ENCODE measurements around the gene NGEF. TPM values are rescaled to one million over a fixed set of nuclear protein-coding genes. Genes with fewer than 3 reads are reported as not detected.

NGEF gene
- total RNA-seq, 1 donor from 2014 or later, result 6.1 TPM

DNA sequence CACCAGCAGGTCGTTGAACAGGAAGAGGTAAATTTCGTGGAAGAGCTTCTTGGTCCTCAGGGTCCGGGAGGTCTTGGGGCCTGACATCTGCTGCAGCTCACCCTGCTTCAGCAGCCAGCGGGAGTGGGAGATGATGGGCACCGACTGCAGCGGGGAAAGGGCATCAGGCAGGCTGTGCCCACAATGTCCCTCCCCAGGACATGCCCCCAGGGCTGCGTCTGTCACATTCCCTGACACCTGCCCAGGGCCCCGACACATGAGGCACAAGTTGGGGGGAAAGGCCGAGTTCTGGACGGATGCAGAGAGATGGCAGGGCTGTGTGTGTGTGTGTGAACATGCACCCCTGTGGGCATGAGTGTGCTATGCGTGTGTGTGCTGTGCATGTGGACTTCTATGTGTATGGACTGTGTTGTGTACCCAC, 129.0 kb downstream of the NGEF start:
- no peak for ATAC-seq

- ATAC-seq, result no peak
These were observed 129.8 kb downstream of the NGEF start for GRCh38 chr2:232883116-232883721.

- no peak for ATAC-seq
These were observed 130.4 kb downstream of the NGEF start for GRCh38 chr2:232882505-232883115.

DNA sequence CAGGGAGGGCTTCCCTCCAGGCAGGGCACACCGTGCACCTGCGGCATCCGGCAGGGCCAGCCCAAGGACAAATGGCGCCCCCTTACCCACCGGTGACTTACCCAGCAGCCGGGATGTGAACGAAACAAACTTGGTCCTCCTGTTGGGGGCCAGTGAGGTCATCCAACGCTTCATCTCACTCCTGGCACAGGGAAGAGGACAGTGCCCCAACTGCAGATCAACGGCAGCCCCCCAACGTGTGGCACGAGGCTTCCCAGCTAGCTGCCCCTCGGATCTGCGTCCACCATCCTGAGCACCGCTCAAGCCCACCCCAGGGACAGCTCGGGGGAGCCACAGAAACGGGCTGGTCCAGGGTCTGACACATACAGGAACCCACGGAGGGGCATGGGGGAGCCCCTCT, 131.0 kb downstream of the NGEF start:
- no peak for ATAC-seq

GRCh38 chr2:232880764-232881351, 132.2 kb downstream of the NGEF start:
- ATAC-seq, result no peak

DNA sequence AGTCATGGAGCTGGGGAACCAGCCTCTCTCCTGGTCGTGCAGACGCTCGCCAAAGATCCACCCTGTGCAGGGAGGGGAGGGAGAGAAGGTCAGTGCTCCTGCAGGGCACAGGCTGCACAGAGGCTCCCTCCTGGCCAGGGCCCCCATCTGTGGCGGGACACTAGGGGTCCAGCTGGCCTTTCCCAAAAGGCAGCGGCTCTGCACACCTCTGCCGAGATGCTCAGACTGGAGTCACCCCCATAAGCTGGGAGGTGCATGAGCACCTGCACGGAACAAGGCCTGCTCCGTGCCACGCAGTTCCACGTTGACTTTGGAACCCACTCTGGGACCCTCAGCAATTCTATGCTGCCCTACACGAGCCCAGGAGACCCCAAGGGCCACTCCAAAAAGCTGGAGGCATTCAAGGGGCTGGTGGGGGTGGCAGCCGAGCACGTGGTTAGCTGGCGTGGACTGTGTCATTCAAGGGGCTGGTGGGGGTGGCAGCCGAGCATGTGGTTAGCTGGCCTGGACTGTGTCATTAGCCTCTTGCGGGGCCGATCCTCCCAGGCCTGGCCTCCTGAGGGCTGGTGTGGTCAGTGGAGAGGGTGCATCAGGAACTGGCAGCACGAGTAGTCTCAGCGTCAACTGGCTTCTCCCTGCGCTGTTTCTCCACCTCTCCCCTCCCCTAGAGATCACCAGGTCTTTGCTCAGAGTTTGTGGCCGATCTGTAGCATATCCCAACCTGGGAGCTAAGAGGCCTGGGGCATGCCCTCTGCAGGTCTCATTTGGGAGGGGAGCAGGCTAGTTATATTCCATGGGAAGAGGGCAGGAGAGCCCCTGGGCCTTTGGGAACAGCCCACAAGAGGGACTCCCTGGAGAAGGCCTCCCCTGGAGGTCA, 133.2 kb downstream of the NGEF start:
- ATAC-seq, result no peak

GRCh38 chr2:232878855-232879617, 134.0 kb downstream of the NGEF start:
- no peak for ATAC-seq

DNA sequence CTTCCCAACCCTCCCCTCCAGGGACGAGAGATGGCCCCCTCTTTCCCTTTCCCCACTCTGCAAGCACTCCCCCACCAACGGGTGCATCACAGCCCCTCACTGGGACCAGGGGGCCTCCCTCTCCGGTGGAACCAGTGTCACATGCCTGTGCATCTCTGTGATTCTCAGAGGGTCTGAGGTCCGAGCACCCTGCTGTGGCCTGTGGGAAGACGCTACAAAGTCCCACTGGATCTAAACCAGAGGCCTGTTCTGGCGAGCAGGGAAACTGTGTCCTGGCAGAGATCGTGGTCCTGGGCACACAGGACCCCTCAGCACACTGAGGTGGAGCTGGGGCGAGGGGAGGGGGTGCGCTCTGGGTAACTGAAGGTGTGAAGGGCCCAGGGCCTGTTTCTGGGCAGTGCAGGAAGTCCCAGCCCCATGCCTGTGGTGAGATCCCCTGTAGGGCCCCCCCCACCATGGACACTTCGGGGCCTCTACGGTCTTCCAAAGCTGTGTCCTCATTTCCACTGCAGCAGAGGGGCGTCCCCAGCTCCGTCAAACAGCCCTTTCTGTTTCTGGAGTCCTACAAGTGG, 135.0 kb downstream of the NGEF start:
- no peak for ATAC-seq

GRCh38 chr2:232876978-232877441, 136.0 kb downstream of the NGEF start:
- ATAC-seq, result no peak

DNA sequence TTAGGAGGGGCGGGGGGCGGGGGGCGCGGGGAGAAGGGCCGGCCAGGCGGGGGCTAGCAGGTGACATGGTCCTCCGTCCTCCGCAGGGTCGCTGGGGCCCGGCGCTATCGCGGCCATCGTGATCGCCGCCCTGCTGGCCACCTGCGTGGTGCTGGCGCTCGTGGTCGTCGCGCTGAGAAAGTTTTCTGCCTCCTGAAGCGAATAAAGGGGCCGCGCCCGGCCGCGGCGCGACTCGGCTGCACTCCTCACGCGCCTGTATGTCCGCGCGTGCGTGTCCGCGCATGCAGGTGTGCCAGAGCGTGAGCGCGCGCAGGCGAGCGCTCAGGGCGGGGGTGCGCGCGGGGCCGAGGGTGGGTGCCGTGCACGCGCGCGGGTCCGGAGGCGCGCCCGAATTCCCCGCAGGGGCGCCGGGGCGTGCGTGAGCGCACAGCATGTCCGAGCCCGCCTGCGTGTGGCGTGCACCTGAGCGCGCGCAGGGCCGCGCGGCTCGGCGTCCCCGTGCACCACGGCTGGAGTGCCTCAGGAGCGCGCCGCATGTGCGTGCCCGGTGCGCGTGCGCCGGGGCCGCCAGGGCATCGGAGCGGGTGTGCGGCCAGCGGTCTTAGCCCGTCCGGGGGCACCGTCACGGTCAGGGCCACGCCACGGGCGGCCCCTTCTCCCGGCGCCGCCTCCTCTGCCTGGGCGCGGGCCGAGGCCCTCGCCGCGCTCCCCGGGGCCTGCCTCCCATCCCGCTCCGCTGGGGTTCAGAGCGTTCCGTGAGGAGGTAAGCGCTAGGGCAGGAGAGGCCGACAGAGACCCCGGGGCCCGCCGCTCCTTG, 136.7 kb downstream of the NGEF start:
- peak; percentile 70 for ATAC-seq

DNA sequence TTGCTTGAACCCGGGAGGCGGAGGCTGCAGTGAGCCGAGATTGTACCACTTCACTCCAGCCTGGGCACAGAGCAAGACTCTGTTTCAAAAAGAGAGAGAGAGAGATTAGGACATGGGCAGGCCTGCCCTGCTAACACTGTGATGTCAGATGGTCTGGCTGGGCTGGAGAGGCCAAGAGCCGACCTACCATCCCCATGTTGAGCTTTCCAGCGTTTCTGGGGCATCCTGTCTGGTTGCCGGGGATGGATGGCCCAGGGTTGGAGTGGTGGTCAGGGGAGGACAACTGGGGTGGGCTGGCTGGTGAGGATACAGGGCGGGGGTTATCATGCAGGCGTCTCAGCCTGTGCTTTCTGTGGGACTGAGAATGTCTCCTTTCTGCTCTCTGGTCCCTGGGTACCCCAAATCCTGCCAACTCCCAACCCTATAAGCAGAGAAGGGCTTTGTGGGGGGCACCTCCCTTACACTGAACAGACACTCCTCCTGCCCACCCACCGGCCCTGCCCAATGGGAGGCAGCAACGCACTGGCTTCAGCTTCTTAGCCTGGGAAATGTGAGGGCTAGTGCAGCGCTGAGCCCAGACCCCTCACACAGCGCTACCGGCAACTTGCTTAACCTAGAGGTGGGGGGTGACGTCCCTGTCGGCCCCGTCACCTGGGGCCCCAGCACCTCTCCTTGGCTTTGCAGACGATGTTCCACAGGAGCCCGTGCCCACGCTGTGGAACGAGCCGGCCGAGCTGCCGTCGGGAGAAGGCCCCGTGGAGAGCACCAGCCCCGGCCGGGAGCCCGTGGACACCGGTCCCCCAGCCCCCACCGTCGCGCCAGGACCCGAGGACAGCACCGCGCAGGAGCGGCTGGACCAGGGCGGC, 137.6 kb downstream of the NGEF start:
- peak; percentile 2 for ATAC-seq

GRCh38 chr2:232874677-232875223, 138.3 kb downstream of the NGEF start:
- no peak for ATAC-seq

DNA sequence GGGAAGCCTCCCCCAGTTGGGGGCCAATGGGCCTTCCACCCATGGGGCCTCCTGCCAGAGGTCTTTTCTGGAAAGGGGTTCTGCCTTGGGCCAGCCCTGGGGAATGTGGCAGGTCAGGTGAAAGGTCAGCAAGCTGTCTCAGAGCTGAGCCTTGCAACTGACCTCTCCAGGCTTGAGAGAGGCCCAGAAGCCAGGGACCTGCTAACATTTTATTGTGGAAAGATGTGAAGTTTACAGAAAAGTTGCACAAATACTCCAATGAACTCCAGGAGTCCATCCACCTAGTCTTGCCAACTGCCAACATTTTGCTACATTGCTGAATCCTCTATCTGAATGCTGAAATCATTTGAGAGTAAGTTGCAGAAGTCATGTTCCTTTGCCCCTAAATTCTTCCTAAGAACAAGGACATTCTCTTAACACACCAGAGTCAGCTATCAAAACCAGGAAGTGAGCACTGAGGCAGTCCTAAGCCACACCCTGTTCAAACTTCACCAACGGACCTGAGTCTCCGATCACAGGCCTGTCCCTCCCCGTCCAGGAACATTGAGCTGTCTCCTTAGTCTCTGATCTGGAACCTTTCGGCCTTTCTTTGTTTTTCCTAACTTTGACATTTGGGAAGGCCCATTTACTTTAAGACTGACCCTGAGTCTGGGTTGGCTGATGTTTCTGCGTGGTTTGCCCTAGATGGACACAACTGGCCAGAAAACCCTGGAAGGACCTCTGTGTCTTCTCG, 139.0 kb downstream of the NGEF start:
- peak; percentile 31 for ATAC-seq

- no peak for ATAC-seq
These were observed 139.7 kb downstream of the NGEF start for GRCh38 chr2:232873292-232873908.

GRCh38 chr2:232872826-232873225, 140.2 kb downstream of the NGEF start:
- no peak for ATAC-seq

DNA sequence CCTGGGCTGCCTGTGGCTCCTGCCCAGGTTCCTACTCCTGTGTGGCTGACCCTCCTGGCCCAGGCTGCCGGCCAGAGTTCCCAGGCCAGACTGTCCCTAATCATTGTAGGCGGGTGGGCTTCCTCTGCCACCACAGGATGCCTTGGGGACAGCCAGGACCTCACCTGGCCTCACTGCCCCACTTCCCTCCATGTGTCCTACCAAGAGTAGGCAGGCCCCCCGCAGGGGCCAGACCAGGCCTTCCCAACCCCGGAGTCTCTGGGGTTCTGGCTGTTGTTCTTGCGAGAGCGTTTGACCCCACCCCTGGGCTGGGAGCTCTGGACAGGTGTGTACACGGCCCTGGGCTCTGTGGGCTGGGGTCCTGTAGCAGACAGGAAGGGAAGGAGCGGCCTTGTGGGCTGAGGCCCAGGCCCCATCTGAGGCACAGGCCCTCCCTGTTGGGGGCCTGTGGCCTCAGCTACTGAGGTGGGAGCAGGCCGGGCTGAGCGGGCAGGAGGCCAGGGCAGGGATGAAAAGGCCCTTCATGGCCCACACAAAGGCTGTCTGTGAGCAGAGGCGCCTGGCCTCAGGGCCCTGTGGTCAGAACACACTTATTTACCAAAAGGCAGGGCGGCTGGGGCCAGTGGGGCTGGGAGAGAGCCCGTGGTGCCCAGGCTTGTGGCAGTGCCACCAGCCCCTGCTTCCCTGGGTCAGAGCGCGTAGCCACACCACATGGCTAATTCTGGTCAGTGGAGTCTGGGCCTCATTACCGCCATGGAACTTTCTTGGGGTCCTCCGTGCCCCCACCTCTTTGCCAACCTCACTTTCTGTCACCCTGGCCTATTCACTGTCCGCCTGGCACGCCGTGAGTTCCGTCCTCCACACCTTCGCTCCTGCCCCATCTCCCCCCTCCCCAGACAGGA, 141.0 kb downstream of the NGEF start:
- no peak for ATAC-seq

DNA sequence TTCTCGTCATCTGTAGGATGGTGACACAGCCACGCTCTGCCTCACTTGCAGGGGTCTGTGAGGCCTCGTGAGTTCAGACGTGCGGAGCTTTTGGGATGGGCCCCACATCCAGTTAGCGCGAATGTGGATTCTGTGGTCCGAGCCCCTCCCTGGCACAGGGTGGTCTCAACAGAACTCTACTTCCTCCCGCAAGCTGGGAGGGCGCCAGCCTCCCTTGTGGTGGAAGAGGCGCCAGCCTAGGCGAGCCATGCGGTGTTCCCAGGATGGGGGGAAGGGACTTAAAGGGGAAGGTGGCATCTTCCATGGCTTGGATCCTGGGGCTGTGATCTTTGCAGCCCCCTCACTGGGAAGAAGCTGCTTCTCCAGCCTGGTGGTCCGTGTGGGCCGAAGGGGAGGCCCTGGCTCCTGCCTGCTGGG, 141.6 kb downstream of the NGEF start:
- no peak for ATAC-seq
